SH-SY5Y (cell line): ENCODE measurements around the gene ANKRD24.

Experiments used
- GATA2 ChIP-seq: IDR thresholded peaks from 2 replicates; pipeline ENCODE4 v1.6.1; 2011; ENCODE audit warnings: mild to moderate bottlenecking, low read depth, low read length
- GATA3 ChIP-seq: IDR thresholded peaks from 2 replicates; pipeline ENCODE4 v1.6.1; 2011; ENCODE audit warnings: low read depth, mild to moderate bottlenecking, low read length, moderate library complexity

Gene ANKRD24

DNA sequence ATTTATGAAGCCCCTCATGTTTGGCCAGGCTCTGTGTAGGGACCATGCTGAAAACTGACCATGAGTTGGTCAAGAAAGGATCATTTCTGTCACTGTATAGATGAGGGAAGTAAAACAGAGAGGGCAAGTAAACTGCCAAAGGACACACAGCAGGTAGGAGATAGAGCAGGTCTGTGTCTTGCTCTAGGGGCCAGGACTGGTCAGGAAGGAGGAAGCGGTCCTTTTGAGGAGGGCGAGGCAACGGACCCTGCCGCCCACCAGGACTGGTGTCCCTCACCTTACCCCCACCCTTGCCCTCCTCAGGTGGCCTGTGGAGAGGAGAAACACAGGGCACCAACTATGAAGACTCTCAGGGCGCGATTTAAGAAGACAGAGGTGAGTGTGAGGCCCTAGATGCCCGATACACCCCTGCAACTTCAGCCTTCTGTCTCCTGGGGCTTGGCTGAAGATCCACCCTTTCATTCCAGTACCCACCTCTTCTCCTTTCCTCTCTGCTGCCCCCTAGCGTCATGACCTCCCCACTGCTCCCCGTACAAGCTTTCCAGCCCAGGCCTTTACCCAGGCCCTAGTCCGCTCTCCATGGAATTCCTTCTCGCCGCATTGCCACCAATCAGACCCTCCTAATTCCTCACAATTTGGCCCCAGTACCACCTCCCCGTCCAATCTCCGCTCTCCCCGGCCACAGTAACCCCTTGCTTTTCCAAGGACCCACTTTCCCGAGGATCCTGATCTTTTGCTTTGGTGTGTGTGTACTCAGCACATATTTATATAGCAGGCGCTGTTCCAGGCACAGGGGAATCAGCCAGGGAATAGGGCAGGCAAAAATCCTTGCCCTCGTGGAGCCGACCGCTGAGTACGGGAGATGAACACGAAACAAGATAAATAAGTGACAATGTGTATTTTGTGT is 3.9 kb downstream of the ANKRD24 start:
- TF ChIP-seq GATA3 (no peak), GATA2 (no peak)

DNA sequence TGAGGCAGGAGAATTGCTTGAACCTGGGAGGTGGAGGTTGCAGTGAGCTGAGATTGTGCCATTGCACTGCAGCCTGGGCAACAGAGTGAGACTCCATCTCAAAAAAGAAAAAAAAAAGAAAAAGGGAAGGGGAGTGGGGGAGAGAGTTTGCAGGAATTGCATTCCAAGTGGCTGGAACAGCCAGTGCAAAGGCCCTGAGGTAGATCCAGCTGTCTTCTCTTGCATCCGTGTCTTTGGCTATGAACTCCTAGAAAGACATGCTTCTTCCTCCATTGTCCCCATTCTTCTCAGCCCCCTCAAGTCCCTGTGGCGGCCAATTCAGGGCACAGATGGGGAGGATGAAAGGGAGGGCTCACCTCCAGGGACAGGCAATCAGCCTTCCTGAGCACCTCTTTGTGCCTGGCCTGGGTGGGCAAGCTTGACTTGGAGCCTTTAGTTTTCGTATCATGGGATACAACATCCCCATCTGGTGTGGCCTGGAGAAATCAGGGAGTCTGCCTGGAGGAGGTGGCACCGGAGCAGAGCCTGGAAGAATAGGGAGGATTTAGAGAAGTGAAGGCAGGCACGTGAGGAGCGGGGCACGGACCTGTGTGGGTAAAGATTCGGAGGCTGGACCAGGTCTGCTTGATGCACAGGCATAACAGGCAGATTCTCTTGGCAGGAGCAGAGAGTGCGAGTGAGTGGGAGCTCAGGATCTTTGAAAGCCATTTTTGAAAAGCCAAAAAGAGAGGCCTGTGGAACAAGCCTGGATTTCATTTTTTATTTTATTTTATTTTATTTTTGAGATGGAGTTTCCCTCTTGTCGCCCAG is 5.0 kb downstream of the ANKRD24 start:
- TF ChIP-seq GATA3: no peak
- no peak for TF ChIP-seq GATA2

DNA sequence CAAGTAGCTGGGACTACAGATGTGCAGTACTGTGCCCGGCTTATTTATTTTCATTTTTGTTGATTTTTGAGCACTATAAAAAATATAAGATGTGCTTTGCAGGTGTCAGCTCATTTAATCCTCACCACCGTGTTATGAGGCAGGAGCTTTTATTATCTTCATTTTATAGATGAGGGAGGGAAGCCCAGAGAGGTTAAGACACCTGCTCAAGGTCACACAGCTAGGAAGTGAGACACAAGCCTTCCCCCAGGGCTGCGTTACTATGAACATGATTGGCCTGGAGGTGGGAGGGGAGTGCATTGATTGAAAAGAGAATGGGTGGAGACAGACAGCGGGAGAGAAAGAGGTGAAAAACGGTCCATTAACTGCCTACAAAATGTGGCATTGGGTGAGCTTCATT is 7.2 kb downstream of the ANKRD24 start:
- no peak for TF ChIP-seq GATA3
- no peak for TF ChIP-seq GATA2

DNA sequence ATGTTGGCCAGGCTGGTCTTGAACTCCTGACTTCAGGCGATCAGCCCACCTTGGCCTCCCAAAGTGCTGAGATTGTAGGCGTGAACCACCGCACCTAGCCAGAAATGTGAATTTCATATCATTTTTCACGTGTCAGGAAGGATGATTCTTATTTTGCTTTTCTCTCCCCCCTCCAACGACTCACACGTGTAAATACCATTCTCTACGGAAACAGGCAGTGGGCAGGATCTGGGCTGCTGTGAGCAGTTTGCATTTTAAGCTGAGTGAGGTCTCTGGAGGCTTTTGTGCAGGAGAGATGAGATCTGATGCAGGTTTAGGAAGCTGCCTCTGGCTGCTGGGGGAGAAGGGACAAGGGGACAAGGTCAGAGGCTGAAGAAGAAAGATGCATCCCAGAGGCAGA is 11.9 kb downstream of the ANKRD24 start:
- TF ChIP-seq GATA2 (no peak), GATA3 (no peak)

DNA sequence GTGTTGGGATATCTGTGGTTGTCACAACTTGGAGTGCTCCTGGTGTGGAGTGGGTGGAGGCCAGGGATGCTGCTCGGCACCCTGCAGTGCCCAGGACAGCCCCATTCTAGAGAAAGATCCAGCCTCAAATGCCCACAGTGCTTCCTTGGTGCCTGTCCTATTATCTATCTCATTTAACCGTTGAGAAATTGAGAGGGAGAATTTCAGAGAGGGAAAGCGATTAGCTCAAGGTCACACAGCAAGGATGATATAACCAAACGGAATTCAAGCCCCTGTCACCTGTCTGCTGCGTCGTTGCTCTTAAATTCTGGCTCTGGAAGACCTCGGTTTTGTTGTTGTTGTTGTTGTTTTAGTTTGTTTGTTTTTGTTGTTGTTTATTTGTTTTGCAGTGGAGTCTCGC is 13.5 kb downstream of the ANKRD24 start:
- no peak for TF ChIP-seq GATA3
- TF ChIP-seq GATA2: no peak

DNA sequence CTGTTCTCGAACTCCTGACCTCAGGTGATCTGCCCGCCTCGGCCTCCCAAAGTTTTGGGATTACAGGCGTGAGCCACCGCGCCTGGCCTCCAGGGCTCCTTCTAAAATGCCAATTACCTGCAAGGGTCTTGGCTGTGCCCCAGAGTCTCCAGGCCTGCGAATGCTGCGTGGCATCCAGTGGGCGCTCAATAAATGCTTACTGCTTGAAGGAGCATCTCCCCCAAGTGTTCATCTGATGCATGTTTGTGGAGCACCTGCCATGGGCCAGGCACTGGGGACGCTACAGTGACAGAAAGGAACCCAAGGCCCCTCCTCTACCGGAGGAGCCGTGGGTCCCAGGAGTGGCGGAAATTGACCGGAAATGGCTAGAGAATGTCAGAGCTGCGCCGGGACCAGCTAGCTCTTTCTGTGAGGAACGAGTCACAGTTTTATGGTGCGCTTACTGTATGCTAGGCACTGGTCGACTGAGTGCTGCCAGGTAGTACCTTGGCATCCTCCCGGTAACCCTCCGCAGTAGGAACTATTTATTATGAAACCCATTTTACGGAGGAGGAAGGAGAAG is 14.2 kb downstream of the ANKRD24 start:
- TF ChIP-seq GATA3 (no peak), GATA2 (no peak)

DNA sequence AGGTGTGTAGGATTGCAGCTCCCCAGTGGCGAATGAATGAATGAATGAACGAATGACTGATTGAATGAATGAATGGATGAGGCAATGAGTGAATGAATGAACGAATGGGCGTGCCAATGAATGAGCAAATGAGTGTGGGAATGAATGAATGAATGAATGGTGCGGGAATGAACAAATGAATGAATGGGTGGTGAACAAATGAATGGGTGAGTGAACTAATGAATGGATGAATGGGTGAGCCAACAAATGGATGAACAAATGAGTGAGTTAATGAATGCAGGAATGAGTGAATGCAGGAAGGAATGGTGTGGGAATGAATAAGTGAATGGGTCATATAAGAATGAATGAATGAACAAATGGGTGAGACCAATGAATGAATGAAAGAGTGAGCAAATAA is 14.7 kb downstream of the ANKRD24 start:
- TF ChIP-seq GATA3 (no peak), GATA2 (no peak)

DNA sequence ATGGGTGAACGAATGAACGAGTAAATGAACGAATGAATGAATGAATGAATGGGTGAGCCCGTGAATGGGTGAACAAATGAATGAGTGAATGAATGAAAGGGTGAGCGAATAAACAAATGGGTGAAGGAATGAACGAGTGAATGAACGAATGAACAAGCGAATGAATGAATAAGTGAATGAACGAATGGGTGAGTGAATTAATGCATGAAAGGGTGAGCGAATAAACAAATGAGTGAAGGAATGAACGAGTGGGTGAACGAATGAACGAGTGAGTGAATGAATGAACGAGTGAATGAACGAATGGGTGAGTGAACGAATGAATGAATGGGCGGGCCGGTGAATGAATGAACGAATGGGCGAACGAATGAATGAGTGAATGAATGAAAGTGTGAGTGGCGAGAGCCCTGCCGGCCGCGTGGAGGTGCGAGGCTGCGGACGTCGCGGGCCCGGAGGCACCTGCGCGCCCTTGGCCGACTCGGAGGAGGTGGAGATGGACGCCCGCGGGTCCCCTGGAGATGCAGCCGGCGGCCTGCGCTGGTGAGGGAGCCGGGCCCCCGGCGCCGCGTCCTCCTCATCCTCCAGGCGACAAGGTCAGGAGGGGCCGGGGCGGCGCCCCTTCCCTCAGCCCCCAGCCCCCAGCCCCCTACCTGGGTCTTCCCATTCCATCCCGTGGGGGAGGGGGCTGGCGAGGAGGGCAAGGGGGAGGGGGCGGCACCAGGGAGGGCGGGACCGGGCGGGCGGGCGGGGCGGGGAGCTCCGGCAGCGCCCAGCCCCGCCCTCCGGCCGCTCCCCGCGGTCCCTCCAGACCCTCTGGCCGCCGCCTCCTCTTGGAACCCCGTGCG is 15.4 kb downstream of the ANKRD24 start:
- TF ChIP-seq GATA2 (no peak), GATA3 (no peak)

DNA sequence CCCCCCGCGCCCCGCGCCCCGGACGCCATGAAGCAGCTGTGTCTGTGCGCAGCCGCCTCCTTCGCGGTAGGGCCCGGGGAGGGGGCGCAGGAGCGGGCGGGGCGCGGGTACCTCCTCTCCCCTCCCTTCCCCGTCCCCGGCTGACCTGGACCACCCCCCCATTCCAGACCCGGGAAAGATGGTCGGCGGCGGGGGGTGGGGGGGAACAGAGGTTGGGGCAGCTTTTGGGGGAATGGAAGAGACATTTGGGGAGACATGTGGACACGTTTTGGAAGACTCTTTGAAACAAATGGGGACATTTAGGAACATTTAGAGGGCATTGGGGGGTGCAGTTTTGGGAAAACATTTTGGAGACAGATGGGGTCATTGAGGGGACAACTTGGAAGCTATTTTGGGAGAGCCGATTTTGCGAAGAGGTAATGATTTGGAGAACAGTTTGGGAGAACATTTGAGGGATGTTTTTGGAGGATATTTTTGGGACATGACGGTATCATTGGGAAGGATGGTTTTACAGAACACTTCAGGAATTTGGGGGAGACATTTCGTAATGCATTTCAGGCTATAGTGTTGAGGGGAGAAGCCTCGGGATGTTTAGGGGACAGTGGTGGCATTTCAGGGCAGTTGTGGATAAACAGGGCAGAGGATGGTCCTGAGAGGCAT is 16.1 kb downstream of the ANKRD24 start:
- TF ChIP-seq GATA2 (no peak), GATA3 (no peak)

DNA sequence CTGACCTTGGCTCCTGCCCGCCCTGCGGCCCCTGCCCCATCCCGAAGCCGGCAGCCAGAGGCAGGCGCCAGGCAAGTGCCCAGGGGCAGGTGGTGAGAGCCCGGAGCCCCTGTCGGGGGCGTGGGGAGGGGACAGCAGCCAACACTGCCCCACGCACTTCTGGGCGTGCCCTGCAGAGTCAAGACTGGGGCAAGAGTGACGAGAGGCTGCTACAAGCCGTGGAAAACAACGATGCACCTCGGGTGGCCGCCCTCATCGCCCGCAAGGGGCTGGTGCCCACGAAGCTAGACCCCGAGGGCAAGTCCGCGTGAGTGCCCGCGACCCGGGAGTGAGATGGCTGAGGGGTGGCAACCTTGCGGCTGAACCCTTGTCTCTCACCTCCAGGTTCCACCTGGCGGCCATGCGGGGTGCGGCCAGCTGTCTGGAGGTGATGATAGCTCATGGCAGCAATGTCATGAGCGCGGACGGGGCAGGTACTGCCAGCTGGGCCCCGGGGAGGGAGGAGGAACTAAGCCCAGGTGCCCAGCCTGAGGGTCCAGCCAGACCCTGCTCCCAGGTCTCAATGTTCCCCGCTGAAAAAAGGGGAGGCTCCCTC is 17.3 kb downstream of the ANKRD24 start:
- TF ChIP-seq GATA2: no peak
- no peak for TF ChIP-seq GATA3

DNA sequence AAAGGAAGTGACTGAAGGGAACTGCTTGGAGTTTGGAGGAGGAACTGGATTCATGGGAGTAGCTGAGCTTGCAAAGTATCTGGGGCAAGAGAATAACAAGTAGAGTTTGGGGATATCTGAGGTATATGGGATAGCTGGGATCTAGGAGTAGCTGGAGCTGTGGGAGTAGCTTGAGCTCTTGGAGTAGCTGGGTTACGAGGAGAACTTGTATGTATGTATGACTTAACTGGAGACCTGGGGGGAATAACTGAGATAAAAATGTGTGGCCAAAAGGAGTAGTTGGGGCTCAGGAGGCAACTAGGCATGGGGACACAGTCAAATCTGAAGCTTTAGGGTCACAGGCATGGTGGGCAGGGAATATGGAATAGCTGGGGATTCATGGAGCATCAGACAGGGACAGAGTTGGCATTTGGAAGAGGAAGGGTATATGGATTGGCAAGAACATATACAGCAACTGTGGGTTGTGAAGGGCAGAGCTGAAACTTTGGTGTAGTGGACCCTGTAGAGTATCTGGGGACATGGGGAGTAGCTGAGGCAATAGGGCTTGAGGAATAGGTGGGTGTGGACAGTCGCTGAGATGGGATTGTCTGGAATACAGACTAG is 18.6 kb downstream of the ANKRD24 start:
- TF ChIP-seq GATA3 (no peak), GATA2 (no peak)

DNA sequence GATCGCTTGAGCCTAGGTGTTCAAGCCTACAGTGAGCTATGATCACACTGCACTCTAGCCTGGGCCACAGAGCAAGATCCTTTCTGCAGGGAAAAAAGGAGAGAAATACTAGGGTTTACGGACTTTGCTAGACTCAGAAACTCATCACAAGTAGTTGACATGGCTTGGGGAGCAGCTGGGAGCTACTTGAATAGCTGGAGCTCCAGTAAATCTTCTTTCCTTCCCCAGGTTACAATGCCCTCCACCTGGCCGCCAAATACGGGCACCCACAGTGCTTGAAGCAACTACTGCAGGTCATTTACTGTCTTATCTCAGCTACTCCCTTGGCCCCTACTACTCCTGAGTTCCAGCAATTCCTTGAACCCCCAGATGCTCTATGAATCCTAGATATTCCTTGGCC is 19.3 kb downstream of the ANKRD24 start:
- TF ChIP-seq GATA3 (no peak), GATA2 (no peak)

DNA sequence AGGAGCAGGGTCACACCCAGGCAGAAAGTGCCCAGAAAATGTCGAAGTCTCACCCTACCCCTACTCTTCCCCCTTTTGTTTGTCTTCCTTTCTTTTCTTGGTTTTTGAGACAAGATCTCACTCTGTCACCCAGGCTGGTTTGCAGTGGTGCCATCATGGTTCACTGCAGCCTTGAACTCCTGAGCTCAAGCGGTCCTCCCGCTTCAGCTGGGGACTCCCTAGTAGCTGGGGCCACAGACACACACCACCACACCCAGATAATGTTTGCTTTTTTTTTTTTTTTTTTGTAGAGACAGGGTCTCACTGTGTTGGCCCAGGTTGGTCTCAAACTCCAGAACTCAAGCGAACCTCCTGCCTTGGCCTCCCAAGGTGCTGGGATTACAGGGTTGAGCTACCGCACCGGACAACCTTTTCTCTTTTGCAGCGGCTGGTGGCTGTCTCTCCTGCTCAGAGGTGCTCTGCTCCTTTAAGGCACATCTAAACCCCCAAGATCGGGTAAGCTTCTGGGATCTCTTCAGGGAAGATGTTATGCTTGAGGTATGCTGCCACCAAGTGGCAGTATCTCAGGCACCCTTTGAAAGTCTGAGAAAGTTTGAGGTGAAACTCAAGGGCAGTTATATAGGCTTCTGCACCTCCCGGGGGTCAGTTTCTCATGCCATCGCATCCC is 24.5 kb downstream of the ANKRD24 start:
- no peak for TF ChIP-seq GATA3
- TF ChIP-seq GATA2: no peak
